Fibroblast of gingiva (primary cell): Measurements from ENCODE around the gene MZF1.
"Not testable (repeated sequence)": the region's sequence is repeated elsewhere in the genome, so short reads cannot be mapped to it uniquely, and the experiment has no call there.

Experiments used
- DNase-seq: peaks from one replicate; pipeline ENCODE4 v3.0.0-alpha.2; 2011; ENCODE audit warnings: low read depth

MZF1 gene

DNA sequence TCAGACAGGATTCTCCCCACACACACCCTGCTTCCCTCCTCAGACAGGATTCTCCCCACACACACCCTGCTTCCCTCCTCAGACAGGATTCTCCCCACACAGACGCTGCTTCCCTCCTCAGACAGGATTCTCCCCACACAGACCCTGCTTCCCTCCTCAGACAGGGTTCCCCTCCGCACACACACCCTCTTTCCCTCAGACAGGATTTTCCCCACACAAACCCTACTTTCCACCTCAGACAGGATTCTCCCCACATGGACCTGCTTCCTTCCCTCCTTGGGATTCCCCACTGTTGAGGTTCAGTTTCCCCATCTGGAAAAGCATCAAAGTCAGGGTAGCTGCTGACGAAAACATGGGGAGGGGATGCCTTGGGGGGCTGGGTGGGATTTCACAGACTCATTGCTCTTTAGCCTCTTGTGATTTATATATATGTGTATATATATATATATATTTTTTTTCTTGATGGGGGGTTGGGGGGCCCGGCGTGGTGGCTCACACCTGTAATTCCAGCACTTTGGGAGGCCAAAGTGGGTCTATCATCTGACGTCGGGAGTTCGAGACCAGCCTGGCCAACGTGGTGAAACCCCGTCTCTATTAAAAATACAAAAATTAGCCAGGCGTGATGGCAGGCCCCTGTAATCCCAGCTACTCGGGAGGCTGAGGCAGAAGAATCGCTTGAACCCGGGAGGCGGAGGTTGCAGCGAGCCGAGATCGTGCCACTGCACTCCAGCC is 30.3 kb downstream of the MZF1 start:
- DNase-seq = not testable (repeated sequence)

DNA sequence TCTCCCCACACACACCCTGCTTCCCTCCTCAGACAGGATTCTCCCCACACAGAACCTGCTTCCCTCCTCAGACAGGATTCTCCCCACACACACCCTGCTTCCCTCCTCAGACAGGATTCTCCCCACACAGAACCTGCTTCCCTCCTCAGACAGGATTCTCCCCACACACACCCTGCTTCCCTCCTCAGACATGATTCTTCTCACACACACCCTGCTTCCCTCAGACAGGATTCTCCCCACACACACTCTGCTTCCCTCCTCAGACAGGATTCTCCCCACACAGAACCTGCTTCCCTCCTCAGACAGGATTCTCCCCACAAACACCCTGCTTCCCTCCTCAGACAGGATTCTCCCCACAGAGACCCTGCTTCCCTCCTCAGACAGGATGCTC is 34.0 kb downstream of the MZF1 start:
- DNase-seq = not testable (repeated sequence)

DNA sequence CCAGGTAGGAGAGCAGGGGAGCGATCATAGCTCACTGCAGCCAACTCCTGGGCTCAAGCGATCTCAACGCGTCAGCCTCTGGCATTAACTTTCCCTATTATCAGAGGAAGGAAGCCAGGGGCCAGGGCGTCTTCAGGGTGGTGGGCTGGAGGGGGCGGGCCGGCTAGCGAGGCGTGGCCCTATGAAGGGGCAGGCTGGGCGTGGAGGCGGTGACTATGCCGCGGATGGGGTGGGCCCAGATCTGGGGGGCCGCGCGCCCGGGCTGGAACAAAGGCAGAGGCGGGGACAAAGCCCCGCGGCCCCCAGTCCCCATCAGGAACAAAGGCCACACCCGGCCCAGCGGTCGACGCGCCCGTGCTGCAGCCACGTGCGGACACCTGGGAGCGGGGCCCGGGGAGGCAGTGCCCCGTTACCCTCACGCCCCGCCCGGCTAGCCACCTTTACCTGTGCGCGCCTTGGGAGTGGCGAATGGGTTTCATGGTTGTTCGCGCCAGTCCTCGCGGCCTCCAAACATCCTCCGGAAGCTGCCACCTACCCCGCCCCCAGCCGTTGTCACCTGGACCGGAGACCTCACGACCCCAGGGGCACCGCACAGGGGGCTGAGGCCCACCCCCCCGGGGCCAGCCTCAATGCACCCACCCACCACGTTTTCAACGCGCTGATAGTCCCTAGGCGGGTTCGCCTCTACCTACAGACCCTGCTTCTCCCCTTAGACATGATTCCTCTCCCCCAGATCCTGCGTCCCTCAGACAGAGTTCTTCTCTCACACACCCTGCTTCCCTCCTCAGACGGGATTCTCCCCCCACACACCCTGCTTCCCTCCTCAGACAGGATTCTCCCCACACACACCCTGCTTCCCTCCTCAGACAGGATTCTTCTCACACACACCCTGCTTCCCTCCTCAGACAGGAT is 34.6 kb downstream of the MZF1 start:
- DNase-seq = no peak

DNA sequence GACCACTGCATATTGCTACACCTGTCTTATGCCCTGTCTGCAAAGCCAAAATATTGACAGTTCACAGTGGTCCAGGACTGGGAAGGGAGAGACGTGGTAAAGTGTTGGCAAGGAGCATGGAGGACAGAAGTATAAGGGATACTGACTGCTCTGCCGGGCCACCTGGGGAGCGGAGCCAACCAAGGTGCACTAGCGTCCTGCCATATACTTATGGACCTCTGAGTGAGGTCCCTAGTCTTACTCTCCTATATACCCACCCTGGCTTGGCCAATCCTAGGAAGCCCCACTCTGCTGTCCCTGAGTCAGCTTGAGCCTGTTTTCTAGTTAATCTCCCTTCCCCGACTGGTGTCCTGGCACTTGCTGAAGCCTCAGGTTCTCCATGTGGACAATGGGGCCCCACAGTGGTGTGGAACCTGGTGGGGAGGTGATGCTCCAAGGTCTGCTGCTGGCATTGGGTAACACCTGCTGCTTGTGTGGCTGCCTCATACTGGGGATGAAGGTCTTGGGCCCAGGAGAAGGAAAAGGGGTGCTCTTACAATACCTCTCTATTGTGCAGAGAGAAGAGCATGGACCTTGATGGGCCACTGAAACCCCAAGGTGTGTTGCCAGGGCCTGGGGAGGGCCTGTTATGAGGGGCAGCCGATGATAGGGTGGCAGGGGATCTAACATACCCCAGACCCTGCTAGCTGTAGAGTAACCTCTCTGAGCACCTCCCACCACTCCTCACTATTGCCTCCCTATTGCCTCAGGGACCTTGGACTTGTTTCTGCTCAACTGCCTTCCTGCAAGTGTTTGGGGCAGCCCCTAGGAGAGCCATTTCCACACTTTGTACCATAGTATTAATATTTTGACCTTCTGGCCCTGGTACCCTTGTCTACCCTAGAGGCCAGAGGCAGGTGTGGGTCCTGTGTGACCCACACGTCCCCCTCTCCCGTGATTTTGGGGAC is 36.0 kb downstream of the MZF1 start:
- no peak for DNase-seq

DNA sequence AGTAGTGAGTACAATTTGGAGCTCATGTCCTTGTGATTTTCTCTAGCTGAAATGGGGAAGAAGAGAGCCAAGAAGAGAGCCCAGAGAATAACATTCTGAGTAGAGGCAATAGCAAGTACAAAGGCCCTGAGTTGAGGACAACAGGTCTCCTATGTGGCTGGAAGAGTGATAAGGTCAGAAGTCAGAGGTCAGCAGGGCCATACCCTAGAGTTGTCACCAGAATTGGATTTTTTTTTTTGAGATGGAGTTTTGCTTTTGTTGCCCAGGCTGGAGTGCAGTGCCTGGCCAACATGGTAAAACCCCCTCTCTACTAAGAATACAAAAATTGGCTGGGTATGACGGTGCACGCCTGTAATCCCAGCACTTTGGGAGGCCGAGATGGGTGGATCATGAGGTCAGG is 37.3 kb downstream of the MZF1 start:
- DNase-seq = no peak

DNA sequence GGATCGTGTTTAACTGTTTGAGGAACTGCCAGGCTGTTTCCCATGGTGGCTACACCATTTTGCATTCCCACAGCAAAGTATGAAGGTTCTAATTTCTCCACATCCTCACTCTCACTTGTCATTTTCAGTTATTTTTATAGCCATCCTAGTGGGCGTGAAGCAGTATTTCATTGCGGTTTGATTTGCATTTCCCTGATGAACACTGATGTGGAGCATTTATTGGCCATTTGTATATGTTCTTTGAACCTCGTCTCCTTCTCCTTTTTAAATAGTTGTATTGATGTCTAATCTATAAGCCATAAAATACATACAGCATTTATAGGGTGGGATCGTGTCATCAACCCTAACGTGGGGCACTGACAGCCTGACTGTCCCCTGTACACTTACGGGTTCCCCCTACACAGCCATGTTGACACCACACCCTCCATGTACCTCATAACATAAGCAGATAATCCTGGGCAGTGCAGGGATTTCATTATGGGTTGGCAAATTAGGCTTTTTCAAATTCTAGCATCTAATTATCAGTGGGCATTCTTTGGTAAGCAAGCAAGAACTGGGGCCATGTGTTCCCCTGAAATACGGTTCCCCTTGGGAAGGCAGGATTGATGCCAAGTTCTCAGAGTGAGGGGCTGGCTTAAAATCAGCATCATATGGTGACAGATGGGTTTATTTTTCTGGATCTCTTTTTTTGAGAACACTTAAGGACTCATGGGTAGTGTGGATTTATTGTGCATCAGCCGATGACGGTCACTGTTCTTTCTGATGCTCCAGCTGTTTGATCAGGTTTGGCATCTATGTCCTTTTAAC is 41.9 kb downstream of the MZF1 start:
- no peak for DNase-seq

DNA sequence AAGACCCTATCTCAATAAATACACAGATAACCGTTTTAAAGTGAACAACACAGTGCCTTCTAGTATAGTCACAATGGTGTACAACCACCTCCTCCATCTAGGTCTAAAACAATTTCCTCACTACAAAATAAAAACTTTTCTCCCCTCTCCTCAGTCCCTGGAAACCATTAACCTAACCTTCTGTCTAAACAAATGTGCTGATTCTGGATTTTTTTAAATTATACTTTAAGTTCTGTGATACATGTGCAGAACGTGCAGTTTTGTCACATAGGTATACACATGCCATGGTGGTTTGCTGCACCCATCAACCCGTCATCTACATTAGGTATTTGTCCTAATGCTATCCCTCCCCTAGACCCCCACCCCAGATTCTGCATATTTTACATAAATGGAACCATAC is 43.7 kb downstream of the MZF1 start:
- DNase-seq = no peak

DNA sequence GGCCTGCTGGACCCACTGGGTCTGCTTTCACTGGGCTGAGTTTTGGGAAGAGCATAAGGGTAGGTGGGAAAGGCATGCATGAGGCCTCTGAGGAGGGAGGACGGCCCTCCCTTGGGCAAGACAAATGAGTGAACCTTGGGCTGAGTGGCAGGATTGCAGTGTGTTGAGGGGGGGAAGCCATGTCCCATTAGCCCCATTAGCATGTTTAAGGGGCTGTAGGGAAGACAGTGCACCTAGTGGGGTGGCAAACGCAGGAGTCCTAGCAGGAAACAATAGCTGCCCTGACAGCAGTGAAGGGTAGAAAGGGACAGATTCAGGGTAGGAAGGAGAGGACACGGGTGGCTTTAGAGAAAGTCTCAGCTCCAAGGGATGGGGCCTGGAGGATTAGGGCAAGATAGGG is 50.4 kb downstream of the MZF1 start:
- no peak for DNase-seq

DNA sequence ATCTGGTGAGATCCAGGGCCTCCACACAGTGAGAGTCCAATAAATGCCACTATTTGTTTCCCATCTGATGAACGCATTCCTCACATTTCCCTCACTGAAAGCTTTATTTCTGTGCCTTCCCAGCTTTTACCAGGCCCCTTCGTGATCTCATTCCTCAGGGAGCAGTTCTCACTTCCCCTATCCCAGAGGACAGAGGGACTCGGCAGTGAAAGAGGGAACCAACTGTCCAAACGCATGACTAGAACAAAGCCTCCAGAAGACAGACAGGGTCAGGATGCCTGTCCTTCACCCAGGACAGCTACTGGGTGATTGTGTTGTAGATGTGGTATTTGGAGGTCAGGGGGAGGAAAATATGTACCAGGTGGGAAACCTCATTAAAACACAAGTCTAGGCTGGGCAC is 51.5 kb downstream of the MZF1 start:
- DNase-seq = no peak

DNA sequence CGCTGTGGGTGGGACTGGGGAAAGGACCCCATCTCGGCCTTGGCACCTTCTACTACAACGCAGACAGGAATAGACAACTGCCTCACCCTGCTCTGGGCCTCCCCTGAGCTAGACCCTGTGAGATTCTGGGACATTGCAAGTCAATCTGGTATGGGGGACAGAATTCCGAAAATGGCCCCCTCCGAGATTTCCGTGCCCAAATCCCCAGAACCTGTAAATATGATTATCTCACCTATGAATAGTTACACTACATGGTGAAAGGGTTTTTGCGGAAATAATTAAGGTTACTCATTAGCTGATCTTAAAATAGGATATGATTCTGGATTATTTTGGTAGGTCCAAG is 52.9 kb downstream of the MZF1 start:
- DNase-seq = no peak

DNA sequence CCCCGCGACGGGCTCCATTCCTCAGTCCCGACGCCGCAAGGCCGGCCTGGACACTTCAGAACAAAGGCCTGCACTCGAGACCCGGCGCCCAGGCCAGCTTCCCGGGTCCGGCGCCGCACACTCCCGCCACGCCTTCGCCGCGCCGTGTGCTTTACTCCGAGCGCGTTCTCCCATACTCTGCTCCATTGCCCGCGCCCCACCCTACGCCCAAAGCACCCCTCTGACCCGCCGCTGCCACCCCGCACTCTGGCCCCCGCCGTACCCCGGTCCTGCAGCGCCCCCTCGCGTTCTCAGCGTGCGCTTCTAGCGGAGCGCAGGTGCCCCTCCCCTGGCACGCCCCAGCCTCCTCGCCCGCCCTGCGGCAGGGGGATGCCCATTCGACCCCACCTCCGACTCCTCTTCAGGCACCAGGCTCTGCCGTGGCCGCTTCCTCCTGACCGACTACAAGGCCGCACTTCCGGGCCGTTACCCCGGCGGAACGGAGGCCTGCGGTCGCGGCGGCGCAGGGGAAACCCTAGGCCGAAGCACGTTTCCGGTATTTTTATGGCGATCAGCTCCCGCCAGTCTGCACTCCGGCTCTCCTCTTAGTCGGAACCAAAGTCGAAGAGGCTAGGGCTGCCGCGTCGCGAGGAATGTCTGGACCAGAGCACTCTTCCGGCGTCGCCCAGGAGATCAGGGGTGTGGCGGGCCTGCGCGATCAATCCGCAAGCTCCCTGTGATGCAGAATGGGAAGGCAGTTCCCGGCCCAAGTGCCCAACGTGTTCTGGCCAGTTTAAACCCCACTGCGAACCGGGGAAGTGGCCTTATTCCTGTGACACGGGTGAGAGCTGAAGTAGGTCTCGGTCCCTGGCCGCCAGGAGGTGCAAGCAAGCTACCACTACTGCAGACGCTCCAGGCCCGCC is 53.5 kb downstream of the MZF1 start, which contains the start of gene ZBTB45:
ZBTB45 (minus strand) TSS at position 456 of the 902 bp plus-strand sequence. CDS start 2,137 bp downstream, outside the sequence.
- DNase-seq = peak; percentile 97

DNA sequence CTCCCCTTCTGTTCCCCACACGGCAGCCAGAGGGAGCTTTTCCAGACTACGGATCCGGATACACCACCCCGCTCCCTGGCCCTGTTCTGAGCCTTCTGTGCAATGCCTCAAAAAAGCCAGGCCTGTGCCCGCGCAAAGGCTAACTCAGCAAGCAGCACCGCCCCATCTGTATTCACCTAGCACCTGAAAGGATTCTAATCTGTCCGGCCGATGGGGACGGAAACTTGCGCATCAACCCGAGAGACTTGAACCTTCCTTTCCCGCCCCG is 54.1 kb downstream of the MZF1 start:
- peak; percentile 70 for DNase-seq

DNA sequence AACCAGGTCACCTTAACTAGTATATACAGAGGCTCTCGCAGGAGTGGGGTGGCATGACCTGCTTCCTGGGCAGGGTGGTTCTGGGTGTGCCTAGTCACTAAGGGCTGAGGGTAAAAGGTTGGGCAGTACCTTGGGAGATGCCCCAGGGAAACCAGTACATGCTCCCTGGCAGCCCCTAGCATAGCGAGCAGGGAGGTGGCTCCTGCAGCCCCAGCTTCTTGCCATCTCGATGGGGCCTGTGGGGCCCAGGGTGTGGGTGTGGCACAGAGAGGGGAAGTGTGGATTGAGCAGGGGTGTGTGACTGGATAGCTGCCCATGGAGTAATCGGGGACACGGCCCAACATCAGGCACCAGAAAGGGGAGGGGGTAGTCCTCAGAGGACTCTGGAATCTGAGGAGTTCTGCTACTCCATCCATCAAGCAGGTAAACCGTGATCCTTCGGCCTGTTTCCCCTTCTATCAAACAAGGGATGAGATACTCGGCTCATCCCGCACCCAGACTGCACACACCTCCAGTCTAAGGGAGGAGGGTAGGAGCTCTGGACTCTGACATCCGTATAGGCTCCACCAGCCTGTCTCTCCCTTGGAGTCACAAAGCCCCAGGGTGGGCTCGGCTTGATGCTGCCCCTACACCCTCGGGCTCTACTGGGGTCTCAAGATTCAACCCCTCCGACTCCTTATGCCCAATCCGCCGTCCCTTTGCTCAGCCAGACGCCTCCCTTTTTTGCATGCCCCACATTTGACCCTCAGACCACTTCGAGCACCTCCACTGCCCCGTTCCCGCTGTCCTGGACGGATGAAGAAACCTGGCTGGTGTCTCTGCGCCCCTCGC is 54.7 kb downstream of the MZF1 start:
- no peak for DNase-seq

DNA sequence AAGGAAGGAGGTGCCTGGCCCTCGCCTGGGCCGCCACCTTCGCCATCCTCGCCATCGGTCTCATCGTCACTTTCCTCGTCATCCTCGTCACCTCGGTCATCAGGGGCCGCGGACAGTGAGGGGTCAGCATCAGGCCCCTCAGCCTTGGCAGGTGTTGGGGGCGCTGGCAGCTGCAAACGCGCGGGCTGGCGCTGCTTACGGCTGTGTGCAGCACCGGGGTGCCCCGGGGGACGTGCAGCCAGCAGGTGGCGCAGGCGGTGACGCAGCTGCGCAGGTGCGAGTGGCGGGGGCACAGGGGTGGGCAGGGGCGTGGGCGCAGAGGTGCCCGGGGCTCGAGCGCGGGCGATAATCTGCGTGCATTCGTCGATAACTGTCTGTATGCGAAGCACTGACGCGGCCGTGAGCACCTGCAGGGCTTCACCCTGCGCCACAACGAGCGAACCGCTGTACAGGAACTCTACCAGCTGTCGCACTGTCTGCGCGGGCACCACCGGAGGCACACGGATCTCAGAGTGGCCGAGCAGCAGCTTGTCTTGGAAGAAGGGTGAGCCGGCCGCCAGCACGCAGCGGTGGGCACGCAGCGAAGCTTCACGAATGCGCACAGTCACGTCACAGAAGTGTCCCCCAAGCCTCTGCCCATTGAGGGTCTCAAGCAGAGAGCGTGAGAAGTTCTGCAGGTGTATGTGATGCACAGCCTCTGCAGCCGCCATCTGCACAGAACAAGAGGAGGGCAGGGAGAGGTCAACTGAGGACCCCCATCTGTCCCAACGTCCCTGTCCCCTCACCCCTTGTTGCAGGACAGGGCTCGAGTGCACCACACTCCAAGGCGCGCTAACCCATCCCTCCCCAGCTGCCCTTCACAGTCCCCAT is 55.9 kb downstream of the MZF1 start:
- DNase-seq = no peak

DNA sequence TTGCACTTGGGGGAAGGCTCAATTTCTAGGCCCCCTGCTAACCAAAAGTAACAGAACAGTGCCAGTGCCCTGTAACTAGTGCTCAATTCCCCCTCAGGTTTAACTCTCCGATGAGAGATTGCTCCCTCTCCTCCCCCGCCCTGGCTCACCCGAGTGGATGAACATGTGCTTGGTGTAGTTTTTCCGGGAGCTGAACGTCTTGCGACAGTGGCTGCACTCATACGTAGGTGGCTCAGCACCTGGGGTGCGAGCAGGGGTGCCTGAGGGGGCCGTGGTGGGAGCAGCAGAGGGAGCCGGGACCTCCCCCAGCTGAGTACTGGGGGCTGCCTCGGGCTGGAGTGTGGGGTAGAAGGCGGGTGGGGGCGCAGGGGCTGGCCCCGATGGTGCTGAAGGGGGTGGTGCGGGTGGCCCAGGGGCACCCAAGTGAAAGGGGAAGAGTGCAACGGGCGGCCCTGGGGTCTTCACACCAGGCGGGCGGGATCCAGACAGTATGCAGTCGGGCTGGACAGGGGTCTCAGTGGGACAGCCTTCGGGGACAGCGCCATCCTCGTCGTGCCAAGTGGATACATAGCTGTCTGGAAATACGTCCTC is 56.8 kb downstream of the MZF1 start:
- DNase-seq = no peak

DNA sequence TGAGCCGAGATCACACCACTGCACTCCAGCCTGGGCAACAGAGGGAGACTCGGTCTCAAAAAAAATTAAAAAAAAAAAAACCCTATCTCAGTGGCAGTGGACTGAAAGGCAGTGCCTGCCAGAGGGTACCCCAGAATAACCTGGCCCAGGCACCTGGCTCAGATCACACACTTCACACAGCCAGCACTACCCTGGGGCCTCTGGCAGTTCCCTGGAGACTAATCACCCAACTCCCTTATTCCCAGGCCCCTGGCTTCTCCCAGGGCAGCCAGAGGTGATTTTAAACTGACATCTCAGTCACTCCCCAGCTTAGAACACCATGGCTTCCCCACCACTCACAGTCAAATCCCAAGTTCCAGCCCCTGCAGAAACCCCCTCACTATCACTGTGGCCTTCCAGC is 57.9 kb downstream of the MZF1 start:
- no peak for DNase-seq

DNA sequence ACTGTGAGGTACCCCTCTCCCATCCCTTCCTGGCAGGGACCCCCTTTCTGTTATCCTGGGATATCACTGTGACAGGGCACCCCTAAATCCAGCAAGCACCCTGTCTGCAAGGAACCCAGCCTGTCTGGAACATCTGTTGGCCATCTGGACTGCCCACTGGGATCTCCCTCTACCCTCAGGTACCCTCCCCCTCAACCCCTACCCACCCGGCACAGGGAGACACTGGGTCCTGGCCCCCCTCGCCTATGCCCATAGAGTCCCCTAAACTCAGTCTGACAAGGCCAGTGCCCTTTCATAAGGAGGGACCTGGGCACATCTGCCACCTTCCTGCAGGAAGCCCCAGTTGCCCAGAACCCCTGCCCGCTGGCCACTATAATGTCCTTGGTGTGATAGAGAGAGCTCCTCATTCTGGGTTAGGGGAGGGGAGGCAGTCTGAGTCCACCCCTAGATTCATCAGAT is 58.5 kb downstream of the MZF1 start:
- DNase-seq = no peak
